Activated naive CD4-positive, alpha-beta T cell treated with anti-CD3 and anti-CD28 coated beads, Interleukin-2, amount 10 ng/mL, durations not matched to agents 7 days and 5 days (primary cell): ENCODE results near the gene DPPA3.
"Not testable (repeated sequence)": the region's sequence is repeated elsewhere in the genome, so short reads cannot be mapped to it uniquely, and the experiment has no call there.

Source experiments
- CTCF ChIA-PET: fragments of 350-600 bp; sonication (Branson Sonifier 250); formaldehyde crosslinking; loops from one replicate; lab custom pipeline; 2021; ENCODE audit warnings: antibody characterized with exemption; lab: Charles Lee
- DNase-seq: peaks from one replicate; pipeline ENCODE4 v3.0.0-alpha.2; 2020
- H3K27ac Mint-ChIP-seq: one replicate; pipeline ENCODE4 v1.8.0; 2021; ENCODE audit warnings: mild to moderate bottlenecking, moderate library complexity, mixed read lengths
- H3K27me3 Mint-ChIP-seq: one replicate; pipeline ENCODE4 v1.8.0; 2021; ENCODE audit warnings: mild to moderate bottlenecking, mixed read lengths
- H3K36me3 Mint-ChIP-seq: one replicate; pipeline ENCODE4 v1.8.0; 2021; ENCODE audit warnings: mixed read lengths
- H3K4me1 Mint-ChIP-seq: one replicate; pipeline ENCODE4 v1.8.0; 2021; ENCODE audit warnings: mixed read lengths
- H3K4me3 Mint-ChIP-seq: one replicate; pipeline ENCODE4 v1.8.0; 2021; ENCODE audit warnings: mild to moderate bottlenecking, moderate library complexity, mixed read lengths
- H3K9me3 Mint-ChIP-seq: one replicate; pipeline ENCODE4 v1.8.0; 2021; ENCODE audit warnings: mixed read lengths

Gene DPPA3

DNA sequence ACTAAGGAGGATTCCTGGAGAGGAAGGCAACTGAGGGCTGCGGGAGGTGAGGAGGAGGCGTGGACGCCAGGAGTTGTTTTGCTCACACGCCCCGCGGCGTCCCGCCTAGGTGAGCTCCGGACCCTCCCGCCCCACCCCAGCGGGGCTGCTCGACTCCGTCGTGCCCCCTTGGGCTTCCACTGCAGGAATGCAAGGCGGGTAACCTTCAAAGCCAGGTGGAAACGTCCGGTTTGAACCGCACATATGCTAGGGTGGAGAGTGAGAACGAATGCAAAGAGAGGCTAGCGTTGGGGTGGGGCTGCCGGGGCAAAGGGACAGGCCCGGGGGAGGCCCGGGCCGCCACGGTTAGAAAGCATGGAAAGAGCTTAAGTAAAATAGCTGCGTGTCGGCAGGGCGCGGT lies 5.4 kb upstream of the DPPA3 start:
- H3K4me3 Mint-ChIP-seq = no peak overlapping the region
- CTCF ChIA-PET = no interaction called here
- H3K9me3 Mint-ChIP-seq = no peaks in the 10 kb centered on the region
- H3K36me3 Mint-ChIP-seq = no peaks in the 10 kb centered on the region
- no peaks in the 10 kb centered on the region for H3K4me1 Mint-ChIP-seq
- no peak overlapping the region for H3K27ac Mint-ChIP-seq
- no peaks in the 10 kb centered on the region for H3K27me3 Mint-ChIP-seq
- no peak for DNase-seq

GRCh38 chr12:7709969-7710675 lies 1.1 kb upstream of the DPPA3 start:
- no peaks in the 10 kb centered on the region for H3K36me3 Mint-ChIP-seq
- H3K4me1 Mint-ChIP-seq = no peaks in the 10 kb centered on the region
- H3K4me3 Mint-ChIP-seq = no peak overlapping the region
- no peaks in the 10 kb centered on the region for H3K9me3 Mint-ChIP-seq
- H3K27me3 Mint-ChIP-seq = no peaks in the 10 kb centered on the region
- CTCF ChIA-PET = no interaction called here
- no peak for DNase-seq
- H3K27ac Mint-ChIP-seq = no peak overlapping the region

- H3K9me3 Mint-ChIP-seq = no peaks in the 10 kb centered on the region
- H3K27ac Mint-ChIP-seq = no peak overlapping the region
- H3K27me3 Mint-ChIP-seq = peaks cover 4% of the 10 kb centered on the region
- H3K36me3 Mint-ChIP-seq = no peaks in the 10 kb centered on the region
- no peak overlapping the region for H3K4me3 Mint-ChIP-seq
- DNase-seq = no peak
- CTCF ChIA-PET = no interaction called here
- H3K4me1 Mint-ChIP-seq = no peaks in the 10 kb centered on the region
Observed at GRCh38 chr12:7712841-7713442, 1.7 kb downstream of the DPPA3 start.

- DNase-seq = no peak
- H3K27ac Mint-ChIP-seq = no peak overlapping the region
- H3K27me3 Mint-ChIP-seq = peaks cover 6% of the 10 kb centered on the region
- H3K9me3 Mint-ChIP-seq = no peaks in the 10 kb centered on the region
- CTCF ChIA-PET = interaction anchor here (0.6 kb wide), 1 partner anchor 109 kb away, joined by 3 read pairs; no protein-coding TSS in a partner anchor
- no peaks in the 10 kb centered on the region for H3K4me1 Mint-ChIP-seq
- no peaks in the 10 kb centered on the region for H3K36me3 Mint-ChIP-seq
- H3K4me3 Mint-ChIP-seq = no peak overlapping the region
Observed at GRCh38 chr12:7716381-7716780, 5.1 kb downstream of the DPPA3 start.

GRCh38 chr12:7719946-7720730 lies 8.9 kb downstream of the DPPA3 start:
- Mint-ChIP-seq H3K27me3 (peaks cover 6% of the 10 kb centered on the region), H3K4me3 (no peak overlapping the region), H3K27ac (no peak overlapping the region), H3K9me3 (no peaks in the 10 kb centered on the region), H3K4me1 (no peaks in the 10 kb centered on the region), H3K36me3 (no peaks in the 10 kb centered on the region)
- CTCF ChIA-PET = no interaction called here
- DNase-seq = no peak

DNA sequence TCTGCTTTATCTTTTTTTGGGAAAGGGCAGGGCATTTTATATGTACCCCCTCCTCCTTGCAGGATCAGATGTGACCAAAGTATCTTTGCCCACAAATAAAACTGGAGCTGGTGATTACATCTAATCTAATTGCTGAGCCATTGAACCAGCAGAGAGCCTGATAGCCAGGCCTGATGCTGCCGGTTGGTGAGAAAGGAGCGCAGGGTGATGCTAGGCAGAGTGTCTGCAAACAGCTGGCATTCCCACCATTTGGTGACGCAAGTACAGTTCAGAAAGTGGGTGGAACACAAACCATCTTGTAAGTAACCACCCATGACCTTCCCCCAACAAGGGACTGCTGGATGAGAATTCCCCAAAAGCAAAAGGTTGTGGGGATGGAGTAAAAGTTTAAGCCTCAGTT lies 12.7 kb downstream of the DPPA3 start:
- no peak overlapping the region for H3K27ac Mint-ChIP-seq
- DNase-seq = no peak
- CTCF ChIA-PET = no interaction called here
- H3K27me3 Mint-ChIP-seq = peaks cover 4% of the 10 kb centered on the region
- no peaks in the 10 kb centered on the region for H3K9me3 Mint-ChIP-seq
- no peaks in the 10 kb centered on the region for H3K4me1 Mint-ChIP-seq
- no peak overlapping the region for H3K4me3 Mint-ChIP-seq
- H3K36me3 Mint-ChIP-seq = no peaks in the 10 kb centered on the region

- Mint-ChIP-seq H3K4me1 (no peaks in the 10 kb centered on the region), H3K27ac (no peak overlapping the region), H3K9me3 (no peaks in the 10 kb centered on the region), H3K27me3 (peaks cover 4% of the 10 kb centered on the region), H3K4me3 (no peak overlapping the region), H3K36me3 (no peaks in the 10 kb centered on the region)
- no peak for DNase-seq
- CTCF ChIA-PET = no interaction called here
Observed at GRCh38 chr12:7729746-7730145, 18.5 kb downstream of the DPPA3 start.

DNA sequence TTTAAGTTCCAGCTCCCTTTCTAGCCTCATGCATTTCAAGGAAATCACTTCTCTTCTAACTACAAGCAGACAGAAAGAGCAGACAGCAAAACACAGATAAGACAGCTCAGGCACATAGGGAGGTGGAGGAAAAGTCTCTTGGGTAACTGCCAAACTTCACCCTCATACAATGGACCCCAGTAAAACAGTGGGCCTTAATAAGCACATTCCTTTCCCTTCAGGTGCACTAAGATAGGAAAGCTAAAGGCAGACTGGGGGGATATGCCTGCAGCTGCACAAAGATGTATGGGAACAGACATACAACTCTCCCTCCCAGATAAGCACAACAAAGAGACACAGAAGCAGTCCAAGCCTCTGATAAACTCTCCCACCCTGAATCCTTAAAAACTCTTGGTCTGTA lies 19.8 kb downstream of the DPPA3 start:
- H3K27me3 Mint-ChIP-seq = not testable (repeated sequence)

DNA sequence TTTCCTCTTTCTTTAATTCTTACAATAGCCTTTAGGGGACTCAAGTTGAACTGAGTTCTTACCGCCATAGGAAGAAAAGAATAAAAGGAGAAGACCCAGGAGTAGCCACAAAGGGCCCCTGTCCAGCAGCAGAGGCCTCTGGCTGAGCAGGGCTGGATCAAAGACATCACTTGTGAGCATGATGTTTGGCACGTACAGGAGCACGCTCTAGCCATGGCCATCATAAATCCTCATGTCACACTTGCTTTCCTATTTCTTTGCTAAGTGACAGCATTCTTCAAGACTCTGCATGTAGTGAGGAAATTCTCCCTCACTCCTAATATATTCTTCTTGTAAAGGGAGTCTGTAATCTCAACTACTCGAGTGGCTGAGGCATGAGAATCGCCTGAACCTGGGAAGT lies 20.3 kb downstream of the DPPA3 start:
- no peak overlapping the region for H3K27ac Mint-ChIP-seq
- no peaks in the 10 kb centered on the region for H3K4me1 Mint-ChIP-seq
- H3K27me3 Mint-ChIP-seq = peaks cover 4% of the 10 kb centered on the region
- DNase-seq = no peak
- CTCF ChIA-PET = no interaction called here
- H3K36me3 Mint-ChIP-seq = no peaks in the 10 kb centered on the region
- H3K4me3 Mint-ChIP-seq = no peak overlapping the region
- H3K9me3 Mint-ChIP-seq = no peaks in the 10 kb centered on the region

More for the DNA sequence above, 19.8 kb downstream of the DPPA3 start:
- H3K36me3 Mint-ChIP-seq, CTCF ChIA-PET, DNase-seq, H3K27ac Mint-ChIP-seq, H3K4me1 Mint-ChIP-seq, H3K4me3 Mint-ChIP-seq, H3K9me3 Mint-ChIP-seq: not testable (repeated sequence)

DNA sequence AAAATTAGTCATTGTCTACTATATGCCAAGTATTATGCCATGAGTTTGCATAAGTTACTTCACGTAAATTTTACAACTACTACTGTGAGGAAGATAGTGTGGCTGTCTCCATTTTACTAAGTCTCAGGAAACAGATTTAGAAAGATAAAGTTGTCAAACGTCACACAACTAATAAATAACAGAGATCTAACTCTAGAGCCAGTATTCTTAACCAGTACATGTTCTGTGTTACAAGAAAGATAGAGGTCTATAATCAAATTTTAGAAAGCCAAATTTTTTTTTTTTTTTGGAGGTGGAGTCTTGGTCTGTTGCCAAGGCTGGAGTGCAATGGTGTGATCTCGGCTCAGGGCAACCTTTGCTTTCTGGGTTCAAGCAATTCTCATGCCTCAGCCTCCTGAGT lies 21.8 kb downstream of the DPPA3 start:
- no peak for DNase-seq

DNA sequence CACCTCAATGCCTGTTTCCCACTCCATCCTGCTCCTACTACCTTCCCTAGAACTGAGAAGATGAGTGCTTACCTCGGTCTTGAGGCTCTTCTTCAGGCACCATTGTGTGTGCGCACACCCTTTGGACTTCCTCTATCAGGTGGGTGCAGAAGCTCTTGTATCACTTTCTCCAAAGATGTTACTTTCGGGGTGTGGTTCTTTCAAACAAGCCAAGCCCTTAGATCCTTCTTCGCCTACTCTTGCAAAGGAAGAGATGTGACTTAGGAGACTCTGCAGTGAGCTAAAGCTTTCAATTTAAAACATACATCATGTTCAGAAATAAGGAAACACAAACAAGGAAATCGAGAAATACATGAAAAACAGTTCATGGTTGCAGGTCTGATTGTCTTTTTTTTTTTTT lies 36.0 kb downstream of the DPPA3 start, which contains the start of gene CLEC4C:
CLEC4C (minus strand) TSS at position 130 of the 400 bp plus-strand sequence; CDS start at position 103, 27 bp downstream.
- no peaks in the 10 kb centered on the region for H3K9me3 Mint-ChIP-seq
- no peaks in the 10 kb centered on the region for H3K36me3 Mint-ChIP-seq
- H3K27ac Mint-ChIP-seq = no peak within 1 kb of the TSS
- CTCF ChIA-PET = no interaction called here
- H3K4me3 Mint-ChIP-seq = no peak within 1 kb of the TSS
- no peak for DNase-seq
- H3K27me3 Mint-ChIP-seq = peaks cover 4% of the 10 kb centered on the region
- no peaks in the 10 kb centered on the region for H3K4me1 Mint-ChIP-seq

More for the DNA sequence above, 21.8 kb downstream of the DPPA3 start:
- Mint-ChIP-seq H3K27me3 (peaks cover 4% of the 10 kb centered on the region), H3K27ac (no peak overlapping the region), H3K36me3 (no peaks in the 10 kb centered on the region), H3K9me3 (no peaks in the 10 kb centered on the region), H3K4me3 (no peak overlapping the region), H3K4me1 (no peaks in the 10 kb centered on the region)
- CTCF ChIA-PET = no interaction called here

DNA sequence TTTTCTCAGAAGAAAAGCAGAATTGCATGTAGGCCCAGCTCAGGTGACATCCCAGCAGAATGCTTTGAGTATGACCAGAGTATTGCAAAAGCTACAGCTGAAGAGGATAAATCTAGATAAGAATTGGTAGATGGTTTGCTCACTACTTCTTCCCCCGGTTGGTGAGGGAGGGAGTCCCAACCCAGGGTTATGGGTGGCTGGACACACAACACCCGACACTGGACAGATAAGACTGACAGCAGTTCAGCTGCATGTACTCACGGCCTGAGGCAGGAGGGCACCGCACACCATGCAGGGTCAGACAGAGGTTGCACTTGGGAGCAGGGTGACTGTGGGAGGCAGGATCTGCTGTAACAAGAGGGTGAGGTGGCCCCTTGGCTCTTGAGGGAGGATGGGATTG lies 37.6 kb downstream of the DPPA3 start:
- no peak overlapping the region for H3K4me3 Mint-ChIP-seq
- H3K27ac Mint-ChIP-seq = no peak overlapping the region
- no peaks in the 10 kb centered on the region for H3K36me3 Mint-ChIP-seq
- no peaks in the 10 kb centered on the region for H3K9me3 Mint-ChIP-seq
- peaks cover 3% of the 10 kb centered on the region for H3K4me1 Mint-ChIP-seq
- no peak for DNase-seq
- CTCF ChIA-PET = no interaction called here
- peaks cover 4% of the 10 kb centered on the region for H3K27me3 Mint-ChIP-seq

DNA sequence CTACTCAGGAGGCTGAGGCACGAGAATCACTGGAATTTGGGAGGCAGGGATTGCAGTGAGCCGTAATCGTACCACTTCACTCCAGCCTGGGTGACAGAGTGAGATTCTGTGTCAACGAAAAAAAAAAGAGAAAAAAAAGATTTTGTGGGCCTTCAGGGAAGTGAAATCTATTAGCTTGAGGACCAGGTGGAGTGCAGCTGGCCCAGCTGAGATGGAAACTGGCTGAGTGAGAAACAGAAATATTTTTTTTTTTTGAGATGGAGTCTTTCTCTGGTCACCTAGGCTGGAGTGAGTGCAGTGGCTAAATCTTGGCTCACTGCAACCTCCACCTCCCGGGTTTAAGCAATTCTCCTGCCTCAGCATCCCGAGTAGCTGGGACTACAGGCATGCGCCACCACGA lies 38.2 kb downstream of the DPPA3 start:
- CTCF ChIA-PET = no interaction called here
- no peak overlapping the region for H3K4me3 Mint-ChIP-seq
- no peak for DNase-seq

GRCh38 chr12:7750350-7750749 lies 39.1 kb downstream of the DPPA3 start:
- H3K36me3 Mint-ChIP-seq = no peaks in the 10 kb centered on the region
- H3K27me3 Mint-ChIP-seq = peaks cover 4% of the 10 kb centered on the region
- no peak overlapping the region for H3K4me3 Mint-ChIP-seq
- H3K27ac Mint-ChIP-seq = no peak overlapping the region
- CTCF ChIA-PET = interaction anchor here (1.2 kb wide), 1 partner anchor 103 kb away, joined by 3 read pairs; no protein-coding TSS in a partner anchor
- peaks cover 3% of the 10 kb centered on the region for H3K4me1 Mint-ChIP-seq
- no peak for DNase-seq
- no peaks in the 10 kb centered on the region for H3K9me3 Mint-ChIP-seq

More for the DNA sequence above, 38.2 kb downstream of the DPPA3 start:
- Mint-ChIP-seq H3K4me1 (peaks cover 3% of the 10 kb centered on the region), H3K27ac (no peak overlapping the region), H3K27me3 (peaks cover 4% of the 10 kb centered on the region), H3K36me3 (no peaks in the 10 kb centered on the region), H3K9me3 (no peaks in the 10 kb centered on the region)
